Natural killer cell (primary cell): Measurements from ENCODE around the gene SPRED1. TPM values are rescaled to one million over a fixed set of nuclear protein-coding genes. Genes with fewer than 3 reads are reported as not detected.
"Not testable (repeated sequence)": the region's sequence is repeated elsewhere in the genome, so short reads cannot be mapped to it uniquely, and the experiment has no call there.

Experiments
- ATAC-seq, 3 donors: fragments of 150-1000 bp in 2 of 3; fragments of 200-7000 bp in 1 of 3; cut with Tn5 transposase; 1 replicate in 1 of 3; 2 replicates in 2 of 3; pipeline ENCODE4 v1.10.0; 2021; ENCODE audit warnings: mild to moderate bottlenecking in 2 of 3, moderate library complexity in 2 of 3
- DNase-seq, 2 donors: peaks; one replicate each; pipeline versions ENCODE4 v3.0.0 to v3.0.0-alpha.2; 2013 to 2021; ENCODE audit warnings: mixed read lengths in 1 of 2
- H3K27ac ChIP-seq: one replicate; pipeline ENCODE4 v1.5.1; 2013; ENCODE audit warnings: mild to moderate bottlenecking, low read length
- H3K27me3 ChIP-seq: one replicate; pipeline ENCODE4 v1.6.1; 2013; ENCODE audit warnings: low read length; ENCODE audit not compliant: control insufficient read depth, insufficient read depth
- H3K36me3 ChIP-seq: one replicate; pipeline ENCODE4 v1.6.1; 2013; ENCODE audit warnings: low read length; ENCODE audit not compliant: control insufficient read depth, insufficient read depth
- H3K4me1 ChIP-seq: one replicate; pipeline ENCODE4 v1.6.1; 2013; ENCODE audit warnings: low read length; ENCODE audit not compliant: control insufficient read depth, insufficient read depth
- H3K4me3 ChIP-seq: one replicate; pipeline ENCODE4 v1.5.1; 2013; ENCODE audit warnings: low read length
- H3K9me3 ChIP-seq: one replicate; pipeline ENCODE4 v1.6.1; 2013; ENCODE audit warnings: low read length; ENCODE audit not compliant: control insufficient read depth, insufficient read depth
- H3K27ac Mint-ChIP-seq, 2 donors: one replicate each; pipeline ENCODE4 v1.8.0; 2022; ENCODE audit warnings: mild to moderate bottlenecking in 2 of 2, mixed read lengths in 2 of 2, moderate library complexity in 1 of 2
- H3K27me3 Mint-ChIP-seq, 2 donors: one replicate each; pipeline ENCODE4 v1.8.0; 2022; ENCODE audit warnings: low read depth in 2 of 2, mixed read lengths in 2 of 2
- H3K36me3 Mint-ChIP-seq: one replicate; pipeline ENCODE4 v1.8.0; 2022; ENCODE audit warnings: mixed read lengths
- H3K4me1 Mint-ChIP-seq, 2 donors: one replicate each; pipeline ENCODE4 v1.8.0; 2022; ENCODE audit warnings: mixed read lengths in 2 of 2
- H3K4me3 Mint-ChIP-seq: one replicate; pipeline ENCODE4 v1.8.0; 2022; ENCODE audit warnings: mild to moderate bottlenecking, moderate library complexity, mixed read lengths
- H3K9me3 Mint-ChIP-seq, 2 donors: one replicate each; pipeline ENCODE4 v1.8.0; 2022; ENCODE audit warnings: mixed read lengths in 2 of 2
- CTCF ChIP-seq: fragments of 200-600 bp; IDR thresholded peaks from one replicate; pipeline ENCODE4 v1.8.0; 2022; ENCODE audit warnings: antibody characterized with exemption
- WGBS: methylation state at CpG from one replicate; pipeline ENCODE4 v1.1.7; 2013; ENCODE audit warnings: missing lambda C conversion rate; ENCODE audit not compliant: insufficient coverage; 5-methylcytosine and 5-hydroxymethylcytosine counted together
- intact Hi-C: fragments of 100-400 bp; cut with micrococcal nuclease; formaldehyde crosslinking; loops from one replicate; pipeline ENCODE4 v1.14.2; 2022
- total RNA-seq, 4 donors: library from RNA; stranded (reverse); fragments of 120-200 nt in 1 of 4; gene quantifications; one replicate each; pipeline versions ENCODE4 v1.2.3 to v1.2.4, GENCODE V29; 2013 to 2022

SPRED1 gene
- total RNA-seq, 3 donors from 2014 or later (not counting 1 experiment from before 2014, with no cell fraction given): 1.1 to 2.0 (median 1.5) TPM

- intact Hi-C loops: no loop called here
- no peaks in the 10 kb centered on the region for H3K4me1 ChIP-seq
- H3K9me3 ChIP-seq: no peaks in the 10 kb centered on the region
- Mint-ChIP-seq H3K4me3 (no peak overlapping the region), H3K4me1 (peaks cover 0 to 4% of the 10 kb centered on the region in 2 donors), H3K27ac (no peak overlapping the region), H3K36me3 (no peaks in the 10 kb centered on the region), H3K27me3 (peaks cover 0 to 2% of the 10 kb centered on the region in 2 donors), H3K9me3 (no peaks in the 10 kb centered on the region)
- no peak for DNase-seq
- H3K4me3 ChIP-seq: no peak overlapping the region
- H3K27me3 ChIP-seq: no peaks in the 10 kb centered on the region
- no peak overlapping the region for H3K27ac ChIP-seq
- H3K36me3 ChIP-seq: no peaks in the 10 kb centered on the region
- no peak for ATAC-seq
- TF ChIP-seq CTCF: no peak
Measured at GRCh38 chr15:38271144-38271543, 18.5 kb downstream of the SPRED1 start.

DNA sequence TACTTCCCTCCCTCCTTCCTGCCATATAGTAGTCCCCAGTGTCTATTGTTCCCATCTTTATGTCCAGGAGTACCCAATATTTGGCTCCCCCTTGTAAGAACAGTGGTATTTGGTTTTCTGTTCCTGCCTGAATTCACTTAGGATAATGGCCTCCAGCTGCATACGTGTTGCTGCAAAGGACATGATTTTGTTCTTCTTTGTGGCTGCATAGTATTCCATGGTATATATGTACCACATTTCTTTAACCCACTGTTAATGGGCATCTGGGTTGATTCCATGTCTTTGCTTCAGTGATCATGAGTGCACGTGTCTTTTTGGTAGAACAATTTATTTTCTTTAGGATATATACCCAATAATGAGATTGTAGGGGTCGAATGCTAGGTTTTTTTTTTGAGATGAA, 19.3 kb downstream of the SPRED1 start:
- 86% methylated on average over 1 of the region's 3 CpGs for WGBS

GRCh38 chr15:38272431-38272830, 19.8 kb downstream of the SPRED1 start:
- H3K9me3 Mint-ChIP-seq, H3K27me3 ChIP-seq, intact Hi-C loops, H3K4me3 ChIP-seq, H3K36me3 ChIP-seq, H3K27ac ChIP-seq, H3K27ac Mint-ChIP-seq, H3K4me1 ChIP-seq, H3K27me3 Mint-ChIP-seq, ATAC-seq, H3K4me1 Mint-ChIP-seq, H3K9me3 ChIP-seq, H3K4me3 Mint-ChIP-seq, H3K36me3 Mint-ChIP-seq, DNase-seq: not testable (repeated sequence)
- WGBS: 88% methylated on average over 3 of the region's 3 CpGs

More for the DNA sequence above, 19.3 kb downstream of the SPRED1 start:
- no peak overlapping the region for H3K4me3 Mint-ChIP-seq
- Histone ChIP-seq H3K4me1 (no peaks in the 10 kb centered on the region), H3K4me3 (no peak overlapping the region), H3K36me3 (no peaks in the 10 kb centered on the region), H3K27ac (no peak overlapping the region), H3K27me3 (no peaks in the 10 kb centered on the region), H3K9me3 (no peaks in the 10 kb centered on the region)
- DNase-seq (no peak), ATAC-seq (no peak)
- intact Hi-C loops: no loop called here
- H3K36me3 Mint-ChIP-seq: no peaks in the 10 kb centered on the region
- H3K27me3 Mint-ChIP-seq: peaks cover 0 to 2% of the 10 kb centered on the region in 2 donors
- peaks cover 0 to 4% of the 10 kb centered on the region in 2 donors for H3K4me1 Mint-ChIP-seq
- no peak for TF ChIP-seq CTCF
- no peaks in the 10 kb centered on the region for H3K9me3 Mint-ChIP-seq
- H3K27ac Mint-ChIP-seq: no peak overlapping the region

DNA sequence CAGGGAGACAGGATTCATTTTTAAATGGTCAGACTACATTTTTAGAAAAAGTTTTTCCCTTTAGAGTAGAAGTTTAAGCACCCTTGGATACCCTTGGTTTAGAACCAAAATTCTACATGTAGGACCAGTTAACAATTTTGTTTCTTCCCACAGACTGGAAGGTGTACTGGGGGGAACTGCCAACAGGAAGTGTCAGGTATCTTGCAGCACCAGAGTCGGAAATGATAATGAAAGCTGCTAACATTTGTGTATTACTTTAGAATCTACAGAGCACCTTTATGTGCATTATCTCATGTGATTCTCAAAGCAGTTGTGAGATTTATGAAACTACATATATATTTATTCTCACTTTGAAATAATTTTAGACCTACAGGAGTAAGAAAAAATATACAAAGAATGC, 21.5 kb downstream of the SPRED1 start:
- DNase-seq (peak in 1 of 2 donors; percentile 3), ATAC-seq (no peak)
- Mint-ChIP-seq H3K4me1 (peaks cover 0 to 4% of the 10 kb centered on the region in 2 donors), H3K36me3 (no peaks in the 10 kb centered on the region), H3K9me3 (no peaks in the 10 kb centered on the region), H3K4me3 (no peak overlapping the region), H3K27ac (no peak overlapping the region), H3K27me3 (peaks cover 0 to 2% of the 10 kb centered on the region in 2 donors)
- Histone ChIP-seq H3K36me3 (no peaks in the 10 kb centered on the region), H3K9me3 (no peaks in the 10 kb centered on the region), H3K27me3 (no peaks in the 10 kb centered on the region), H3K4me3 (no peak overlapping the region), H3K27ac (no peak overlapping the region), H3K4me1 (no peaks in the 10 kb centered on the region)
- no peak for TF ChIP-seq CTCF
- WGBS: no CpG with 5 or more reads among the region's 1 CpG
- intact Hi-C loops: no loop called here
